DLD1 (cell line): Measurements from ENCODE around the gene SLC9B2.

Source experiments
- in situ Hi-C: cut with HindIII; loops from 2 replicates; pipeline ENCODE4 v1.10.0; 2017; ENCODE audit warnings: low sequenced_read_pairs

Gene SLC9B2

DNA sequence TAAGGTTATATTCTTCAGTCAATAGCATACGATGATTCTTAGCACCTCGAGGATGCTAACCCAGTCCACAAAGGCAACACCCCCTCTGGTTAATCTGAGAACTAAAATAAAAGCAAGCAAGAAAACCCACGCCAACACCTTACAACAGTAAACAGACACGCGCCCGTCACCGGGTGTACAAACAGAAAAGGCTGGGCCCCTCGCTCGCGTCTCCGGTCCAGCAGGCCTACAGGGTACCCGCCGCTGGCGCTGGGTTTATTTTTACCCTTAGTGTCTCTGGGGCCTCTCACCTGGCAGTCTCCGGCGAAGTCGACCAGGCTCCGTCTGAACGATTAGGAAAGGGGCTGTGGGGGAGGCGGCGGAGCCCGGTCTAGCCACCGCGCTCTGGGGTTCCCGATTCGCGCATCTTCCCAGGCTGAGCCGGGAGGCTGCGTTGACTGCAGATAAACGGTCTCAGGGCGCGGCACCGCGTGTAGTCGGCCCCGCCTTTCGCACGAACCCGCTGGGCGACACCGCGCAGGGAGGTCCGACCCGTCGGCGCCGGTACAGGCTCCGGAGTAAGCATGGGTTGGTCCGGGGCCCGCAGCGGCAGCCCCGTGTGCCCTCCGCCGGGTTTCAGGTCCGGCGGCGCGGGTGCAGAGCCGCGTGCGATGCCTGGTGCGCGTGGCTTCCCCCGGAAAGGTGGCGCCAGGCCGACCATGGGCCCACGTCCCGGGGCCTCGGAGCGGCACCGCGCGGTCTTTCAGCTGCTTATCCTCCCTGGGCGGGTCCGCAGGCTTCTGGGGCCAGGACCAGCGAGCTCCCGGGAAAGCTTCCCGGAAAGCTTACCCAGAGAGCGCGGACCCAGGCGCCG is 441 bp downstream of the SLC9B2 start:
- in situ Hi-C loops, result no loop called here

DNA sequence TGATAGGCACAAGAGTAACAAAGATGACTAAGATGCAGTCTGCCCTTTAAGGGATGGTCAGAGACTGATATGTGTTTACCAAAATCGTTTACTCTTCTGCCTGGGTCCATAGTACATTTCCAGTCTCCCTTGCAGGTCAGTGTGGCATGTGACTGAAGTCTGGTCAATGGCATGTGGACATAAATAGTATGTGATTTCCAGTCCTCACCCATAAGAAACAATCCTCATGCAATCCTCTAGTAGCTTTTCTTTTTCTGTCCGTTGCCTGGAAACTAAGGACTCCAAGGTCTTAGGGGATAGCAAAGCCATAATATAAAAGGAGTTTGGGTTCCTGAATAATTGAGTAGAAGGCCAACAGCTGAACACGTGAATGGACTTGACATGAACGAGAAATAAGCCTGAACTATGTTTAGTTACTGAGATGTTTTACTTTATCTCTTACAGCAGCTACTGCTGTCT is 1.1 kb downstream of the SLC9B2 start:
- in situ Hi-C loops, result no loop called here

DNA sequence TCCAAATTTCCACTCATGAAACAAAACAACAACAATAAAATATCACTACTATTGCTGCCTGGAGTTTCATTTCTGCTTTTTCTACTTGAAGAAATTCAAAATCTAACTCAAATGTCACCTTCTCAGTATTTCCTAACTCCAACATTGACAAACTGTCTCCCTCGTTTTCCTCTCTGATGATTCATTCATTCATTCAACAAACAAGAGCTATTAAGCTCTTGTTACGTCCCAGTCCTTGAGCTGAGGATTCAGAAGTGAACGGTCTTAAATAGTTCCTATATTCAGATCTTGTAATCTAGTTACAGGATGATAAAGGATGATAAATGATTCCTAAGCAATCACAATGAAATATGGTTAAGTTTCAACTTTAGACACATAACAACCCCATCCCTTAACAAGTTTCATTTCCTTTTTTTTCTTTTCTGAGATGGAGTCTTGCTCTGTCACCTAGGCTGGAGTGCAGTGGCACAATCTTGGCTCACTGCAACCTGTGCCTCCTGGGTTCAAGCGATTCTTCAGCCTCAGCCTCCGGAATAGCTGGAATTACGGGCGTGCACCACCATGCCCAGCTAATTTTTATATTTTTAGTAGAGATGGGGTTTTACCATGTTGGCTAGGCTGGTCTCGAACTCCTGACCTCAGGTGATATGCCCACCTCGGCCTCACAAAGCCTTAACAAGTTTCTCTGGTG is 1.7 kb downstream of the SLC9B2 start:
- in situ Hi-C loops, result no loop called here

DNA sequence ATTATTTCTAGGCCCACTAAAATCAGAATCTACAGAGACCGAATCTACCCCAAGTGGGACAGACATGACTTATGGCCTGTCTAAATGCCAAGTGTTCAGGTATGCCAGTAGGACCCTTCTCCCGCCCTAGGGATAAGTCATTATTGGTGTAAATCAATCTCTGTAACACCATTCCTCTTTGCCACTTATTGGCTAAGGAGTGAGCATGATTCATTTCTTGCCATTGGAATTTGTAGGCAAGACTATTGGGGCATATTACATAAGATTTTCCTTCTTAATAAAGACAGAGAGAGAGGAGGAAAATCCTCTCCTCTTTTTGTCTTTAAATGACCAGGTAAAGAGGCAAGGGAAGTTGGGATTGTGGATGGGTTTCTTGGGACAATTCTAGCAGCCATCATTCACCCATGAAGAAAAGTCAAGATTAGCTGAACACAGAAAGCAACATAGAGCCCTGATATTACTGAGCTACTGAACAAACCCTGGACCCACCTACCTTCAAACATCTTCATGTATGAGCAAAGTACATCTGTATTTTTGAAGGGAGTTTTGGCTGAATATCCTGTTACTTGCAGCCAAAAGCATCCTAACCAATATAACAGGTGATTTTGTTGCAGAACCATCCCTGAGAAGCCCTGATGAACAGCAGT is 2.6 kb downstream of the SLC9B2 start:
- in situ Hi-C loops, result no loop called here

DNA sequence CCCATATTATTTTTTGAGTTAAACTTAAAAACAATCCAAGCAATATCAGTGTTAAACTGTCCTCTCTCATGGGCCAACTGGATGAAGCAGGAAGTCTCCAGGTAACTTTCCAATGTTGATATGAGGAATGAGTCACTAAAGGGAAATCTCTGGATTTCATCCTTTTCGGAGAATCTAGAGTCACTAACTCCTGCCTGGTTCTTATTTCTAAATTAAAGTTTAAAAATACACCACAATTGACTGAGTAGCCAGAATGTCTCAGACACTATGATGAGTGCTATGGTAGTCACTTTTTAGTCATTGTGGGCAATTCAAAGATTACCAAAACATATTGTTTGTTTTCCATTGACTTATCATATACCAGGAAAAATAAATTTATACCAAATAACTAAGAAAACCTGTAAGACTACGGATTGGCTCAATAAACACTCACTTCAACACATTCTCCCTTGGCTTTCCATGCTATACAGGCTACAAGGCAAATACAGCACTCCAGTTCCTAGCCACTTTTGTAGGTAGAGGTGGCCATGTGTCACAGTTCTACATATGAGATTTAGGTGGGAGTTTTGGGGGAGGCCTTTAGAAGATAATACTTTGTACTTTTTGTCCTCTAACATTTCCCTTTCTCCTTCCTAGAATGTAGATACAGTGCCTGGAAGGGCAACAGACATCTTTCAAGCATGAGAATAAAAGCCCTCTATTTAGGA is 8.6 kb downstream of the SLC9B2 start:
- in situ Hi-C loops, result no loop called here

DNA sequence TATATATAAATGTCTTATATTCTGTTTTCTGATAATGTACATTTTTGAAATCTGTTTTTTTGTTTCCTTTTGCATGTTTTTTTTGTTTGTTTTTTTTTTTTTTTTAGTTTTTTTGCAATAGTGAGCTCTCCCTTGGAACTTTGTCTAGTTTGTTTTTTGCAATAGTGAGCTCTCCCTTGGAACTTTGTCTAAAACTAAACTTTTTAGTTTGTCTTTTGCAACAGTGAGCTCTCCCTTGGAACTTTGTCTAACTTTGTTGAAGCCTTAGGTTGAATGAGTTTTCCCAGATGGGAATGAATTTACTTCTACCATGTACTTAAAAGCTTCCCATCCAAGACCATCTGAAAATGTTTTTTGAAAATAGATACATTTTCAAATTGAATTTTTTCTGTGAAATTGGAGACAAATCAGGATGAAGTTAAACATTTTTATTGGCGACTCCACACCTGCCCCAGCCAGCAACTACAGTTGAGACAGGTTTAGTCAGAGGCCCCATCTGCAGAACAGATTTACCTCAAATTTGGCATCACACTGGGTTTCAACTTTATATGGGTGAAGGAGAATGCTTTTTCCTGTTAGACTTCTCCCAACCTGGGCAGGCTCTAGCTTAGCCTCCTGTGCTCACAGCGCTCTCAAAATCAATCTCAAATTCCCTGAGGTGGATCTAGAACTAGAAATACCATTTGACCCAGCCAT is 16.0 kb downstream of the SLC9B2 start:
- in situ Hi-C loops, result no loop called here

DNA sequence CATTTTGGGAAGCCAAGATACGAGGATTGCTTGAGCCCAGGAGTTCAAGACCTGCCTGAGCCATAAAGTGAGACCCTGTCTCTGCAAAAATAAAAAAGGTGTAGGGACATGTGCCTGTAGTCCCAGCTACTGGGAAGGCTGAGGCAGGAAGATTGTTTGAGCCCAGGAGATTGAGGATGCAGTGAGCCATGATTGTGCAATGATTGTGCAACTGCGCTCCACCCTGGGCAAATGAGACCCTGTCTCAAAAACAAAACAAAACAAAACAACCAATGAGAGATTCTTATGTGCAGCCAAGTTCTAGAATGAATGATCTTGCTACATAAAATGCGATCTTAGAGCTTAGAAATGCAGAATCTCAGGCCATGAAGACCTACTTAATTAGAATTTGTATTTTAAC is 22.5 kb downstream of the SLC9B2 start:
- in situ Hi-C loops, result no loop called here

DNA sequence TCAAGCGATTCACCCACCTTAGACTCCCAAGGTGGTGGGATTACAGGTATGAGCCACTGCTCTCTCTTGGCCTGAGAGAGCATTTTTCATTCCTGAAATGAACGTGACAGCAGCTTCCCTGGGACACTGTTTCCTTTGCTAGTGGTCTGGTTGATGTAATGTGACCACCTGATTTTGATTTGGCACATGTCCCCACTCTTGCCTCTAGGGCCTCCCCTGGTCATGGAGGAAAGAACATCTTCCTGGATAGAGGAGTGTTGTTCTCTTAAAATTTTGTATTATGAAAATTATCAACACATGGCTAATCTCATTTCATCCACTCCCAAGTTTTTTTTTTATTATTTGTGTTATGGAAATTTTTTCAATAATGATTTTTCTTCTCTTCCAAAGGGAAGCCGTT is 23.8 kb downstream of the SLC9B2 start:
- in situ Hi-C loops, result no loop called here

DNA sequence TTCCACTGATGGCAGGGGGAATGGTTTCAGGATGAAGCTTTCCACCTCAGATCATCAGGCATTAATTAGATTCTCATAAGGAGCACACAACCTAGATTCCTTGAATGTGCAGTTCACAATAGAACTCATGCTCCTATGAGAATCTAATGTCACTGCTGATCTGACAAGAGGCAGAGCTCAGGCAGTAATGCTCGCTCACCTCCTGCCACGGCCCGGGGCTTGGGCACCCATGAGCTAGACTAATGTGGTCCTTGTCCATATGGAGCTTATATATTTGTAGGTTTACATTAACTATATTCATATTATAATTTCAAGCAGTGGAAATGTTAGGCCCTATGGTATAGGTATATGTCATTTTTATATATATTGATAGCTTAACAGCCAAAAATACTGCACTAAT is 24.4 kb downstream of the SLC9B2 start:
- in situ Hi-C loops, result no loop called here

DNA sequence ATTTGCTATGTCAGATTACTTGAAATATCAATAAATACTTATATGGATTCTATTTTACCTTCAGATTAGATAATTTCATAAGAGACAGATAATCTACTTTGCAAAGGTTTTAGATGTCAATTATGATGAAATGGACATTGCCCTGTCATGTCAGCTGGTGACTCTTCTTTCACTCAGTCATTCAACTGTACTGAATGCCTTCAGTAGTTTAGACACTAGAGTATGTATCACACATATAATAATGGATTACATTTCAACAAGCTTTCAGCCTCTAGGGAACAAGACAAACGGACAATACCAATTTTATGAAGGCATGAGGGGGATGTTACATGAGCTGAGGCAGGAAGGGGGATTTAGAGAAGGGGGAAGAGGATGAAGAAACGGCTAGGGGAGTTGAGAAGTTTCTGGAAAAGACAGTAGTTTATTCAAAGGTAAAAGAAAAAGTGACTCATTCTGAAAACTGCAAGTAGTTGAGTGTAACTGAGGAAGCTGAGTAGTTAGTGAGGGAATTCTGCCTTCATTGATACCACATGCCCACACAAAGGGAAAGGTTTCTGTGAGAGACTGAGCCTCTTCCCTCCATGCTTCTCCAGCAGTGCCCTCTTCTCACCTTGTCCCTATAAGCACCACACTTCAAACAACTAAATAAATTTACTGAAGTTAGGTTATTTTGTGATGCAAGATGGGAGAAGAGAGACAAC is 25.7 kb downstream of the SLC9B2 start:
- in situ Hi-C loops, result no loop called here

DNA sequence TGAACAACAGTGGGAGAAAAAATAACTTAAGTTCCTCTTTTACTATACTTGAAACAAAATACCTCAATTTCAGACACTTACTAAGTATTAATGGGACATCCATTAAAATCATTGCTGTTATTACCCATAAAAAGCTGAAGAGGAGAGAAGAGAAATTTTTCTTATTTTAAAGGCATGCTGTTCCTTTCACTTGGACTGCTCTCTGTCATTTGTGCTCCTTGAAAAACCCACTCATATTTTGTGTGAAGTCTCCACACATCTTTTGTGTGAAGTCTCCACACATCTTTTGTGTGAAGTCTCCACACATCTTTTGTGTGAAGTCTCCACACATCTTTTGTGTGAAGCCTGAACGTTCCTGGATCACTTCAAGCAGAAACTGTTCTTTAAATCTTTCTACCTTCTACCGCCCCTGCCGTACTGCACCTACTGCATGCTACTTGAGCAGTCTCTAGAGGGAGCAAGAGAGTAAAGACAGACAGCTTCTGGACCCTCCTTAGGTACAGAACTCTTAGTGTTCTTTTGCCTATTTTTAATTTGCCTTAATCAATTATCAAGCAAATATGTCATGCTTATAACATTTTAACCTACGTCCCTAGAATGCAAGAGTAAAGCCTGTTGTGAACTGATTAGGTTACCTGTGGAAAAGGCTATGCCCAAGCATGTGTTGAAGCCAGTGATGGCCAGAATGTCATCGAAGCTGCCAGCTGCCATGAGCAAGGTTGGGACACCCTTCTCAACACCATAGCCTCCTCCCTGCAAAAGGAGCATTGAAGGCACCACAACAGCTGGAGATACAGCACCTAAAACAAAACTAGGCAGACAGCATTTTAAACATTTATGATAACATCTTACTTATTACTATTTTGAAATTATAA is 29.9 kb downstream of the SLC9B2 start:
- in situ Hi-C loops, result no loop called here

DNA sequence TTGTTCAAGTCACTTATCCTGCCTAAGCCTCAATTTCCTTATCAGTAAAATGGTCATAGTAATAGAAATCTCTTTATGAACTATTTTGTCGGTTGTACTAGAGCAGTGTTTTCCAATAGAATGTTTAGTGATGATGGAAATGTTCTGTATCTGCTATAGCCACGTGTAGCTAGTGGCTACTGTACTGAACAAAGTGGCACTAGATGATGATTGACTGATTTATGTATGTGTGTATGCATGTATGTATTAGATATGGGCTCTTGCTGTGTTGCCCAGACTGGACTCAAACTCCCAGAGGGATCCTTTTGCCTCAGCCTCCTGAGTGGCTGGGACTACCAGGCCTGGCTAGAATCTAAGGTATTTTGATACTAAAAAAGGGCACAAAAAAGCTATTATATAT is 32.4 kb downstream of the SLC9B2 start:
- in situ Hi-C loops, result no loop called here

DNA sequence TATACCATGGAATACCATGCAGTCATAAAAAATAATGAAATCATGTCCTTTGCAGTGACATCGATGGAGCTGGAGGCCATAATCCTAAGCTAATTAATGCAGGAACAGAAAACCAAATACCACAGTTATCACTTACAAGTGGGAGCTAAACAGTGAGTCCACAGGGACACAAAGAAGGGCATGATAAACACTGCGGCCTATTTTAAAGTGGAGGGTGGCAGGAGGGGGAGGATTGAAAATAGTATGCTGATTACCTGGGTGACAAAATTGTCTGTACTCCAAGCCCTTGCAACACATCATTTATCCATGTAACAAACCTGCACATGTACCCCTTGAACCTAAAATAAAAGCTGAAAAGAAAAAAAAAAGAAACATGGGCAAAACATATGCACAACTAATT is 40.4 kb downstream of the SLC9B2 start:
- in situ Hi-C loops, result no loop called here

DNA sequence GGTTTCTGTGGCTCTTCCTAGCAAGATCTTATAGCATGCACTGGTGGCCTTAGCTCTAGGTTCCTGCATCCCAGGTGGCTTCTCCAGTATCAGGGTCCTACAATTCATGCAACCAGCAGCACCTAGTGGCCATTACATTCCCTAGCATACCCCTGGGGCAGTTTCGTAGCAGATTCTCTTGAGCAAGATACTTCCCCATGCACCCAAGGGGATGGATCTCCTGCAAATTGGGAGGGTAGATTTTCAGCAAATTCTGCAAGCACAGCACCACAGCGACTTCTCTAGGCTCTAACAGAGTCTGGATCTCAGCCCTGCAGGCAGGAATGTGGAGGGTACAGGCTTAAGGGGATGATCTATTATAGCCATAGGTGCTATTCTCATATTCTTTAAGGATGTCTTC is 44.0 kb downstream of the SLC9B2 start:
- in situ Hi-C loops, result no loop called here

DNA sequence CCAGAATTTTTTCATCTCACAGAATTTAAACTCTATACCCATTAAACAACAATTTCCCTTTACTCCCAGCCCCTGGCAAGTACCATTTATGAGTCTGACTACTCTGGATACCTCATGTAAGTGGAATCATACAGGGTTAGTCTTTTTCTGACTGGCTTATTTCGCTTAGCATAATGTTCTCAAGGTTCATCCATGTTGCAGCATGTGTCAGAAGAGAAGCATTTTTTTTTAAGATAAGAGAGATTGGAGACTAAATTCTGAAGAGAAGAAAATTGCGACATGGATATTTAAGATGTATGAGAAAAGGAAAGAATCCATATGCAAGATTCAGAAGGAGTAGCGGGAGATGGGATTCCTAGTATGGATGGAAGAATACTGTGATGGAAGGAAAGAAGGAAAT is 45.8 kb downstream of the SLC9B2 start:
- in situ Hi-C loops, result no loop called here

DNA sequence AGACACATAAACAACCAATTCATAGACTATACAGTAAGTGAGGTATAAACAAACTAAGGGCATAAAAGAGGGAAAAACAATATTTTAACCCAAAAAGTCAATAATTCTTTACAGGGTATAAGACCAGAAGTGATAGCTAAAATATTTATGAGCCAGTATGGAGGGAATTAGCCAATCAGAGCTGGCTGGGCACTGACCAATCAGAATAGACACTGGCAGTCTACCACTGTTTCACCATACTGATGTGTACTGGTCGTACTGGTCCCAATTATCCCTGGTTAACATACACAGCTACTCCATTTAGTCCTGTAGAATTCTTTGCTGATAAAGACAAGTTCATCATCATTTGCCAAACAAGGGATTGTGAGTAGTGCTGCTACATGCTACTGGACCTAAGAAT is 47.3 kb downstream of the SLC9B2 start:
- in situ Hi-C loops, result no loop called here

DNA sequence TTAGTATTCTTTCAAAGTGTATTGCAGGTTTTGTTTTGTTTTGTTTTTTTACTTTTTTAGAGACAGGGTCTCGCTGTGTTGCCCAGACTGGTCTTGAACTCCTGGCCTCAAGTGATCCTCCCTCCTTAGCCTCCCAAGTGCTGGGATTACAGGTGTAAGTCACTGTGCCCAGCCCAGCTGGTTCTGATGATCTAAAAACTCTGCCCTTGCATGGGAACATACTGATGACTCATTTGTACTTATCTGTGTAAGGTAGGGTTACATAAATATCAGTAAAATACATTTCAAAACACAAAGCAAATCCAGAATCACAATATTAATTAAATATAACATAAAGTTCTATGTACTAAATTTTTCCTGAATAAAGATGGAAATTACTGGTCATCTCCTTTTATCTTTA is 49.7 kb downstream of the SLC9B2 start:
- in situ Hi-C loops, result no loop called here

DNA sequence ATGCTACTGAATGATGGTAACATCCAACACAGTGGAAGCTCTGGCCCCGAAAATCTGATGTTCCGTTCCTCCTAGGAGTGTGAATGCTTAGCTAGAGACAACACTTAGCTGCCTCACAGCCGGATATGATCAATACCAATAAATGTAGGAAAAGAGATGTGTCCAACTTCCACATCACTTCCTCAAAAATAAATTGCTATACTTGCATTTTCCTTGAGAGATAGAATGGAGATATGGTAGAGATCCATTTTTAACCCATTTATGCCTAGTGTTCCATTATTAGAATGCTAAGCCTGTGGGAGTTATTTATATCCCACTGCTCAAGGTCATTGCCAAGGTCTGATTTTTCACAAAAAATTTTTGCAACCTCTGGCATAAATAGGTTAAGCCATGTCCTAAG is 51.6 kb downstream of the SLC9B2 start:
- in situ Hi-C loops, result loop anchor here (25.0 kb wide), 2 partner anchors 413 to 588 kb away; no protein-coding TSS in a partner anchor

DNA sequence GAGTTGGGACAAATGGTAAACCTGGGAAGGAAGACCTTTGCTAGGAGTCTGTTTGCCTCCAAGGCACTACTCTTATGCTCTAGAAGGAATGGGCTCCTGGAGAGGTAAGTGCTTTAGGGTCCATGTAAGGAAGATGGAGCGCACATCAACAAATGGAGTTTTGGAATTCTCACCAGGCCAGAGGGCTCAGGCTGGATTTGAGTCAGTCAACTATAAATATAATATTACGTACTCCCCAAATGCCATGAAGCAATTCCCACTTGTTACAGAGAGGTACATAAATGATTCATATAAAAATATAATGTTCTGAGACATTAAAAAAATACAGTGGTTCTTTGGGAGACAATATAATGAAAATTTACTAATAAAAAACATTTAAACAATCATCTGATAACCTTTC is 55.4 kb downstream of the SLC9B2 start:
- in situ Hi-C loops, result loop anchor here (25.0 kb wide), 2 partner anchors 409 to 584 kb away; no protein-coding TSS in a partner anchor
